Transverse colon (tissue), 4 donors: ENCODE results near the gene NOX3.

Experiments used
- EP300 ChIP-seq: sonication (generic); formaldehyde crosslinking; IDR thresholded peaks from one replicate; pipeline ENCODE4 v1.6.1; 2017; ENCODE audit warnings: antibody characterized with exemption, low read depth
- POLR2A ChIP-seq: fragments of 450-650 bp; IDR thresholded peaks from one replicate; pipeline ENCODE4 v1.6.1; 2016; ENCODE audit warnings: antibody characterized with exemption, mild to moderate bottlenecking, moderate library complexity
- POLR2AphosphoS5 ChIP-seq, 3 donors: sonication (generic); formaldehyde crosslinking; IDR thresholded peaks; one replicate each; pipeline ENCODE4 v1.6.1; 2016; ENCODE audit warnings: antibody characterized with exemption in 3 of 3
- TF ChIP-seq, protein P1 (sequence below), 5 experiments: fragments of 200-600 bp in 3 of 5; fragments of 450-650 bp in 2 of 5; sonication (generic) in 3 of 5; IDR thresholded peaks; 1 replicate in 2 of 5; 2 replicates in 3 of 5; pipeline ENCODE4 v1.5.1; 2016 to 2017; ENCODE audit warnings: antibody characterized with exemption in 5 of 5, inconsistent platforms in 3 of 5, mild to moderate bottlenecking in 2 of 5, moderate library complexity in 1 of 5

DNA sequence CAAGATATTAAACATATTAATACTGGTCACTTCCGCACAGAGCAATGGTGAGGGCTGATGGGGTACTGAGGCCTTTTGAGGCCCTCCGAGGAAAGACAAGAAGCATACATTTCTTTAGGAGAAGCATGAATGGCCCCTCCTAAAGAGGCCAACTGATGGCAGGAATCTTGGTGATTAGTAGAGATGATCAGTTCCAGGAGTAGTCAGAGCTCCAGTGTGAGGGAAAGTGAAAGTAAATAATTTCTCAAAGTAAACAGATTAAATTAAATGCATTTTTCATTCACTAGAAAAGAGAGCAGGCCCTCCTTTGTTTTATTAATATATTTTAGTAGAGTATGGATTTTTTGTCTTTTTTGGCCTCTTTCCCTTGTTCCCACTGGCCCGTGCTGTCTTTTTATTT is 38.2 kb downstream of the NOX3 start:
- TF ChIP-seq, protein P1, sequence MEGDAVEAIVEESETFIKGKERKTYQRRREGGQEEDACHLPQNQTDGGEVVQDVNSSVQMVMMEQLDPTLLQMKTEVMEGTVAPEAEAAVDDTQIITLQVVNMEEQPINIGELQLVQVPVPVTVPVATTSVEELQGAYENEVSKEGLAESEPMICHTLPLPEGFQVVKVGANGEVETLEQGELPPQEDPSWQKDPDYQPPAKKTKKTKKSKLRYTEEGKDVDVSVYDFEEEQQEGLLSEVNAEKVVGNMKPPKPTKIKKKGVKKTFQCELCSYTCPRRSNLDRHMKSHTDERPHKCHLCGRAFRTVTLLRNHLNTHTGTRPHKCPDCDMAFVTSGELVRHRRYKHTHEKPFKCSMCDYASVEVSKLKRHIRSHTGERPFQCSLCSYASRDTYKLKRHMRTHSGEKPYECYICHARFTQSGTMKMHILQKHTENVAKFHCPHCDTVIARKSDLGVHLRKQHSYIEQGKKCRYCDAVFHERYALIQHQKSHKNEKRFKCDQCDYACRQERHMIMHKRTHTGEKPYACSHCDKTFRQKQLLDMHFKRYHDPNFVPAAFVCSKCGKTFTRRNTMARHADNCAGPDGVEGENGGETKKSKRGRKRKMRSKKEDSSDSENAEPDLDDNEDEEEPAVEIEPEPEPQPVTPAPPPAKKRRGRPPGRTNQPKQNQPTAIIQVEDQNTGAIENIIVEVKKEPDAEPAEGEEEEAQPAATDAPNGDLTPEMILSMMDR (IDR thresholded peaks at IDR 0.05) = no peak
- no peak for TF ChIP-seq POLR2AphosphoS5 (IDR thresholded peaks at IDR 0.05)
- TF ChIP-seq POLR2A = no peak
- no peak for TF ChIP-seq EP300
